Activated CD4-positive, CD25-positive, alpha-beta regulatory T cell (primary cell): Measurements from ENCODE around the gene STRN3.
"Not testable (repeated sequence)": the region's sequence is repeated elsewhere in the genome, so short reads cannot be mapped to it uniquely, and the experiment has no call there.

Experiments used
- DNase-seq, 4 experiments: peaks; one replicate each; lab custom pipeline; 2025; lab: John Stamatoyannopoulos, UW

STRN3 gene

GRCh38 chr14:31026077-31026449 is at the start of gene STRN3:
STRN3 (minus strand) TSS chr14:31026379; CDS start chr14:31026185, 194 bp downstream.
- no peak for DNase-seq

- no peak for DNase-seq
These were observed 49.0 kb upstream of the STRN3 start for GRCh38 chr14:31075144-31075543.

GRCh38 chr14:31071151-31071550 is 45.0 kb upstream of the STRN3 start:
- DNase-seq = no peak

- no peak for DNase-seq
These were observed 44.3 kb upstream of the STRN3 start for GRCh38 chr14:31070431-31070830.

GRCh38 chr14:31069343-31069742 is 43.2 kb upstream of the STRN3 start:
- DNase-seq = no peak

- DNase-seq = no peak
These were observed 42.1 kb upstream of the STRN3 start for GRCh38 chr14:31068235-31068634.

GRCh38 chr14:31062908-31063307 is 36.7 kb upstream of the STRN3 start:
- not testable (repeated sequence) for DNase-seq

GRCh38 chr14:31060253-31060875 is 34.2 kb upstream of the STRN3 start:
- no peak for DNase-seq

- no peak for DNase-seq
These were observed 33.2 kb upstream of the STRN3 start for GRCh38 chr14:31059152-31059924.

GRCh38 chr14:31057701-31058364 is 31.7 kb upstream of the STRN3 start:
- DNase-seq = no peak

- DNase-seq = no peak
These were observed 30.9 kb upstream of the STRN3 start for GRCh38 chr14:31057035-31057434.

- DNase-seq = not testable (repeated sequence)
These were observed 26.9 kb upstream of the STRN3 start for GRCh38 chr14:31052905-31053586.

GRCh38 chr14:31051511-31051910 is 25.3 kb upstream of the STRN3 start:
- no peak for DNase-seq

GRCh38 chr14:31051023-31051422 is 24.8 kb upstream of the STRN3 start:
- no peak for DNase-seq

- DNase-seq = no peak
These were observed 21.3 kb upstream of the STRN3 start for GRCh38 chr14:31047503-31047902.

GRCh38 chr14:31045501-31046080 is 19.4 kb upstream of the STRN3 start:
- DNase-seq = no peak

GRCh38 chr14:31043379-31043778 is 17.2 kb upstream of the STRN3 start:
- no peak for DNase-seq

GRCh38 chr14:31042893-31043292 is 16.7 kb upstream of the STRN3 start:
- not testable (repeated sequence) for DNase-seq

GRCh38 chr14:31042300-31042699 is 16.1 kb upstream of the STRN3 start:
- DNase-seq = no peak

- no peak for DNase-seq
These were observed 12.5 kb upstream of the STRN3 start for GRCh38 chr14:31038521-31039166.

GRCh38 chr14:31037709-31038221 is 11.6 kb upstream of the STRN3 start:
- DNase-seq = no peak
